HepG2 (cell line): ENCODE results near the gene MLH1. TPM values are rescaled to one million over a fixed set of nuclear protein-coding genes. Genes with fewer than 3 reads are reported as not detected.

Experiments
- ATM ChIP-seq: fragments of 450-650 bp; IDR thresholded peaks from 2 replicates; pipeline ENCODE4 v1.7.1; 2017; ENCODE audit warnings: mild to moderate bottlenecking, borderline replicate concordance
- CBFB ChIP-seq: sonication (generic); formaldehyde crosslinking; IDR thresholded peaks from 2 replicates; pipeline ENCODE4 v1.4.0; 2020; ENCODE audit warnings: missing genetic modification reagents
- CENPBD1 ChIP-seq: sonication (generic); formaldehyde crosslinking; IDR thresholded peaks from 2 replicates; pipeline ENCODE4 v1.8.0; 2022; ENCODE audit warnings: missing genetic modification reagents, low read depth, mild to moderate bottlenecking, borderline replicate concordance
- ETV6 ChIP-seq: sonication (generic); formaldehyde crosslinking; conservative IDR thresholded peaks from 2 replicates; pipeline ENCODE4 v1.4.0; 2020; ENCODE audit warnings: missing genetic modification reagents
- FOXO4 ChIP-seq: sonication (generic); formaldehyde crosslinking; conservative IDR thresholded peaks from 2 replicates; pipeline ENCODE4 v1.8.1; 2023; ENCODE audit warnings: missing genetic modification reagents
- GABPB1 ChIP-seq: IDR thresholded peaks from 2 replicates; pipeline ENCODE4 v1.6.1; 2016; ENCODE audit warnings: mild to moderate bottlenecking, missing genetic modification reagents, moderate library complexity, missing compliant biosample characterization
- GTF3A ChIP-seq: sonication (generic); formaldehyde crosslinking; conservative IDR thresholded peaks from 2 replicates; pipeline ENCODE4 v1.4.0; 2020; ENCODE audit warnings: mild to moderate bottlenecking, missing genetic modification reagents
- HDAC1 ChIP-seq: sonication (generic); formaldehyde crosslinking; IDR thresholded peaks from 2 replicates; pipeline ENCODE4 v1.5.1; 2020; ENCODE audit warnings: mild to moderate bottlenecking, missing genetic modification reagents
- HNRNPUL1 ChIP-seq: fragments of 200-400 bp; formaldehyde crosslinking; IDR thresholded peaks from 2 replicates; pipeline ENCODE4 v1.6.1; 2017; ENCODE audit warnings: low read depth, mild to moderate bottlenecking, low read length, moderate library complexity
- IKZF4 ChIP-seq: sonication (generic); formaldehyde crosslinking; IDR thresholded peaks from 2 replicates; pipeline ENCODE4 v1.5.1; 2020; ENCODE audit warnings: borderline replicate concordance, mild to moderate bottlenecking, low read depth, missing genetic modification reagents; ENCODE audit errors: not compliant biosample characterization
- MBD4 ChIP-seq: IDR thresholded peaks from 2 replicates; pipeline ENCODE4 v1.6.1; 2012; ENCODE audit warnings: low read length, inconsistent platforms, borderline replicate concordance
- MLLT10 ChIP-seq: sonication (generic); formaldehyde crosslinking; IDR thresholded peaks from 2 replicates; pipeline ENCODE4 v1.4.0; 2020; ENCODE audit warnings: missing genetic modification reagents
- MXD1 ChIP-seq: sonication (generic); formaldehyde crosslinking; IDR thresholded peaks from 2 replicates; pipeline ENCODE4 v1.4.0; 2020; ENCODE audit warnings: mild to moderate bottlenecking, missing genetic modification reagents
- PLRG1 ChIP-seq: fragments of 450-650 bp; conservative IDR thresholded peaks from 2 replicates; pipeline ENCODE4 v1.6.1; 2016
- RFX3 ChIP-seq: IDR thresholded peaks from 2 replicates; pipeline ENCODE4 v1.6.1; 2016; ENCODE audit warnings: missing biosample characterization, missing genetic modification reagents
- RNF2 ChIP-seq: fragments of 450-650 bp; conservative IDR thresholded peaks from 2 replicates; pipeline ENCODE4 v1.6.1; 2016; ENCODE audit warnings: low read depth
- TEAD3 ChIP-seq: optimal IDR thresholded peaks from 2 replicates; pipeline ENCODE3; 2016; ENCODE audit warnings: borderline replicate concordance
- ZBTB14 ChIP-seq: sonication (generic); formaldehyde crosslinking; IDR thresholded peaks from 2 replicates; pipeline ENCODE4 v1.4.0; 2020; ENCODE audit warnings: missing genetic modification reagents
- ZKSCAN5 ChIP-seq: sonication (generic); formaldehyde crosslinking; IDR thresholded peaks from 2 replicates; pipeline ENCODE4 v1.5.1; 2020; ENCODE audit warnings: mild to moderate bottlenecking, missing genetic modification reagents
- ZNF121 ChIP-seq: sonication (generic); formaldehyde crosslinking; IDR thresholded peaks from 2 replicates; pipeline ENCODE4 v1.5.0; 2020; ENCODE audit warnings: mild to moderate bottlenecking, missing genetic modification reagents
- ZNF616 ChIP-seq: sonication (generic); formaldehyde crosslinking; IDR thresholded peaks from 2 replicates; pipeline ENCODE4 v1.5.0; 2020; ENCODE audit warnings: low read depth, mild to moderate bottlenecking, missing genetic modification reagents
- ZNF691 ChIP-seq: sonication (generic); formaldehyde crosslinking; IDR thresholded peaks from 2 replicates; pipeline ENCODE4 v1.4.0; 2020; ENCODE audit warnings: missing genetic modification reagents, low read depth, mild to moderate bottlenecking, borderline replicate concordance
- polyA plus RNA-seq, 8 experiments: library from polyadenylated mRNA; depleted of rRNA in 3 of 8; stranded (reverse) in 7 of 8; unstranded in 1 of 8; fragments of >200 nt; fragmentation: Illumina TruSeq in 4 of 8; extraction: Trizol in 4 of 8; gene quantifications; 2 replicates each; pipeline versions ENCODE4 v1.2.1 to v1.2.3, GENCODE V29; 2011 to 2016; ENCODE audit warnings: low read depth in 4 of 8, missing spikeins in 1 of 8, mixed read lengths in 1 of 8; ENCODE audit not compliant: insufficient read depth in 1 of 8
- total RNA-seq, 5 experiments: library from RNA; depleted of rRNA; stranded (reverse); fragments of >200 nt; fragmentation: Illumina TruSeq; extraction: Trizol; gene quantifications; 2 replicates each; pipeline ENCODE4 v1.2.3, GENCODE V29; 2016; ENCODE audit warnings: low read depth in 1 of 5
- TF ChIP-seq, protein P1 (sequence below): sonication (generic); formaldehyde crosslinking; IDR thresholded peaks from 2 replicates; pipeline ENCODE4 v1.4.0; 2020; ENCODE audit warnings: missing genetic modification reagents, borderline replicate concordance
- TF ChIP-seq, protein P2 (sequence below): IDR thresholded peaks from 2 replicates; pipeline ENCODE4 v1.6.1; 2016

The MLH1 gene
- total and polyA plus RNA-seq, 2 of the 13 experiments (the other 11 are each of a cell fraction or from before 2014, with no cell fraction given) = 29.5 to 70.8 TPM

- no peak for TF ChIP-seq MLLT10 (CRISPR knock-in tag)
- peak; percentile 81 for TF ChIP-seq ZNF121 (CRISPR knock-in tag)
- TF ChIP-seq GTF3A (CRISPR knock-in tag) = no peak
- no peak for TF ChIP-seq GABPB1 (CRISPR knock-in tag)
- no peak for TF ChIP-seq FOXO4
- peak; percentile 58 for TF ChIP-seq TEAD3
- no peak; the same call in 1 of the 2 replicates for TF ChIP-seq MXD1 (CRISPR knock-in tag)
- no peak for TF ChIP-seq ZBTB14 (CRISPR knock-in tag)
- TF ChIP-seq ATM = no peak
- TF ChIP-seq CBFB = 0 out of 2 replicates have a peak, but pooled peaks have one; percentile 51
- TF ChIP-seq, protein P1, sequence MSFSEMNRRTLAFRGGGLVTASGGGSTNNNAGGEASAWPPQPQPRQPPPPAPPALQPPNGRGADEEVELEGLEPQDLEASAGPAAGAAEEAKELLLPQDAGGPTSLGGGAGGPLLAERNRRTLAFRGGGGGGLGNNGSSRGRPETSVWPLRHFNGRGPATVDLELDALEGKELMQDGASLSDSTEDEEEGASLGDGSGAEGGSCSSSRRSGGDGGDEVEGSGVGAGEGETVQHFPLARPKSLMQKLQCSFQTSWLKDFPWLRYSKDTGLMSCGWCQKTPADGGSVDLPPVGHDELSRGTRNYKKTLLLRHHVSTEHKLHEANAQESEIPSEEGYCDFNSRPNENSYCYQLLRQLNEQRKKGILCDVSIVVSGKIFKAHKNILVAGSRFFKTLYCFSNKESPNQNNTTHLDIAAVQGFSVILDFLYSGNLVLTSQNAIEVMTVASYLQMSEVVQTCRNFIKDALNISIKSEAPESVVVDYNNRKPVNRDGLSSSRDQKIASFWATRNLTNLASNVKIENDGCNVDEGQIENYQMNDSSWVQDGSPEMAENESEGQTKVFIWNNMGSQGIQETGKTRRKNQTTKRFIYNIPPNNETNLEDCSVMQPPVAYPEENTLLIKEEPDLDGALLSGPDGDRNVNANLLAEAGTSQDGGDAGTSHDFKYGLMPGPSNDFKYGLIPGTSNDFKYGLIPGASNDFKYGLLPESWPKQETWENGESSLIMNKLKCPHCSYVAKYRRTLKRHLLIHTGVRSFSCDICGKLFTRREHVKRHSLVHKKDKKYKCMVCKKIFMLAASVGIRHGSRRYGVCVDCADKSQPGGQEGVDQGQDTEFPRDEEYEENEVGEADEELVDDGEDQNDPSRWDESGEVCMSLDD (CRISPR knock-in tag) = peak; percentile 40; the same call in 1 of the 2 replicates
- TF ChIP-seq RNF2 = peak; percentile 71; the same call in 1 of the 2 replicates
- no peak; the same call in 1 of the 2 replicates for TF ChIP-seq ZKSCAN5 (CRISPR knock-in tag)
- TF ChIP-seq HNRNPUL1 = no peak
- no peak for TF ChIP-seq MBD4
- TF ChIP-seq PLRG1 = no peak
- TF ChIP-seq IKZF4 (CRISPR knock-in tag) = no peak
- TF ChIP-seq, protein P2, sequence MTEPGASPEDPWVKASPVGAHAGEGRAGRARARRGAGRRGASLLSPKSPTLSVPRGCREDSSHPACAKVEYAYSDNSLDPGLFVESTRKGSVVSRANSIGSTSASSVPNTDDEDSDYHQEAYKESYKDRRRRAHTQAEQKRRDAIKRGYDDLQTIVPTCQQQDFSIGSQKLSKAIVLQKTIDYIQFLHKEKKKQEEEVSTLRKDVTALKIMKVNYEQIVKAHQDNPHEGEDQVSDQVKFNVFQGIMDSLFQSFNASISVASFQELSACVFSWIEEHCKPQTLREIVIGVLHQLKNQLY (CRISPR knock-in tag) = no peak
- TF ChIP-seq CENPBD1 = no peak
- peak; percentile 54; the same call in 1 of the 2 replicates for TF ChIP-seq ETV6 (CRISPR knock-in tag)
- peak; percentile 70; the same call in 1 of the 2 replicates for TF ChIP-seq HDAC1 (CRISPR knock-in tag)
- TF ChIP-seq RFX3 (CRISPR knock-in tag) = no peak
- no peak for TF ChIP-seq ZNF691 (CRISPR knock-in tag)
- TF ChIP-seq ZNF616 (CRISPR knock-in tag) = peak; percentile 83
These were observed 452 bp upstream of the MLH1 start, which contains the start of gene EPM2AIP1 (continued) for GRCh38 chr3:36992806-36993325.
